ENCODE measurements around the gene ADH1A. TPM values are rescaled to one million over a fixed set of nuclear protein-coding genes. Genes with fewer than 3 reads are reported as not detected.
"Not testable (repeated sequence)": the region's sequence is repeated elsewhere in the genome, so short reads cannot be mapped to it uniquely, and the experiment has no call there.

ADH1A gene
- total and polyA plus RNA-seq, 2 experiments from 2014 or later: 26.6 to 39.0 TPM

GRCh38 chr4:99324361-99324760 lies 33.6 kb upstream of the ADH1A start:
- no peaks in the 10 kb centered on the region for H3K4me1 ChIP-seq (ENCODE audit: insufficient read depth)
- H3K9me3 ChIP-seq (ENCODE audit: low read depth): no peaks in the 10 kb centered on the region
- no peaks in the 10 kb centered on the region for H3K79me2 ChIP-seq
- no peak overlapping the region for H2AFZ ChIP-seq
- no peaks in the 10 kb centered on the region for H3K36me3 ChIP-seq (replicated peaks; ENCODE audit: insufficient read depth, low read depth)
- no peak overlapping the region for H3K27ac ChIP-seq
- no peaks in the 10 kb centered on the region for H3K9me2 ChIP-seq (replicated peaks; ENCODE audit: insufficient read depth)
- H3K4me3 ChIP-seq: no peak overlapping the region
- TF ChIP-seq EZH2 (IDR thresholded peaks at IDR 0.05; ENCODE audit: borderline replicate concordance) (no peak), CTCF (IDR thresholded peaks at IDR 0.05; ENCODE audit: poor library complexity) (no peak), EZH2phosphoT487 (IDR thresholded peaks at IDR 0.05; ENCODE audit: low read depth, severe bottlenecking, unreplicated experiment) (no peak)
- DNase-seq (ENCODE audit: low spot score): no peak
- no peaks in the 10 kb centered on the region for H4K20me1 ChIP-seq (ENCODE audit: insufficient read depth, poor library complexity, severe bottlenecking)
- 74% methylated on average over 1 of the region's 1 CpG for WGBS (ENCODE audit: low lambda C conversion rate, missing lambda C conversion rate)
- H3K4me2 ChIP-seq: no peak overlapping the region
- H3K27me3 ChIP-seq: no peaks in the 10 kb centered on the region

- H3K27ac ChIP-seq: no peak overlapping the region
- no peaks in the 10 kb centered on the region for H3K9me2 ChIP-seq (replicated peaks; ENCODE audit: insufficient read depth)
- H4K20me1 ChIP-seq (ENCODE audit: insufficient read depth, poor library complexity, severe bottlenecking): no peaks in the 10 kb centered on the region
- no peak overlapping the region for H3K4me3 ChIP-seq
- H3K36me3 ChIP-seq (replicated peaks; ENCODE audit: insufficient read depth, low read depth): no peaks in the 10 kb centered on the region
- no peaks in the 10 kb centered on the region for H3K27me3 ChIP-seq
- TF ChIP-seq EZH2 (IDR thresholded peaks at IDR 0.05; ENCODE audit: borderline replicate concordance) (no peak), CTCF (IDR thresholded peaks at IDR 0.05; ENCODE audit: poor library complexity) (no peak), EZH2phosphoT487 (IDR thresholded peaks at IDR 0.05; ENCODE audit: low read depth, severe bottlenecking, unreplicated experiment) (no peak)
- WGBS (ENCODE audit: low lambda C conversion rate, missing lambda C conversion rate): 95% methylated on average over 1 of the region's 1 CpG
- H3K4me1 ChIP-seq (ENCODE audit: insufficient read depth): no peaks in the 10 kb centered on the region
- DNase-seq (ENCODE audit: low spot score): no peak
- no peak overlapping the region for H3K4me2 ChIP-seq
- no peaks in the 10 kb centered on the region for H3K9me3 ChIP-seq (ENCODE audit: low read depth)
- H3K79me2 ChIP-seq: no peaks in the 10 kb centered on the region
- H2AFZ ChIP-seq: no peak overlapping the region
Observed at GRCh38 chr4:99323756-99324155, 33.0 kb upstream of the ADH1A start.

GRCh38 chr4:99321241-99322191 lies 30.7 kb upstream of the ADH1A start, which contains the start of gene ADH1B:
Gene ADH1B (minus strand): TSS chr4:99321401. CDS start chr4:99321331, 70 bp downstream.
- WGBS (ENCODE audit: low lambda C conversion rate, missing lambda C conversion rate): 47% methylated on average over 8 of the region's 8 CpGs
- H4K20me1 ChIP-seq (ENCODE audit: insufficient read depth, poor library complexity, severe bottlenecking): no peaks in the 10 kb centered on the region
- H3K36me3 ChIP-seq (replicated peaks; ENCODE audit: insufficient read depth, low read depth): no peaks in the 10 kb centered on the region
- no peaks in the 10 kb centered on the region for H3K9me2 ChIP-seq (replicated peaks; ENCODE audit: insufficient read depth)
- H3K9me3 ChIP-seq (ENCODE audit: low read depth): no peaks in the 10 kb centered on the region
- no peak within 1 kb of the TSS for H3K4me3 ChIP-seq
- peak within 1 kb of the TSS; percentile 17 for H2AFZ ChIP-seq
- H3K27ac ChIP-seq: no peak within 1 kb of the TSS
- H3K79me2 ChIP-seq: no peaks in the 10 kb centered on the region
- TF ChIP-seq EZH2phosphoT487 (IDR thresholded peaks at IDR 0.05; ENCODE audit: low read depth, severe bottlenecking, unreplicated experiment) (no peak), CTCF (IDR thresholded peaks at IDR 0.05; ENCODE audit: poor library complexity) (no peak), EZH2 (IDR thresholded peaks at IDR 0.05; ENCODE audit: borderline replicate concordance) (no peak)
- H3K4me2 ChIP-seq: no peak within 1 kb of the TSS
- no peak for DNase-seq (ENCODE audit: low spot score)
- H3K4me1 ChIP-seq (ENCODE audit: insufficient read depth): no peaks in the 10 kb centered on the region
- no peaks in the 10 kb centered on the region for H3K27me3 ChIP-seq

GRCh38 chr4:99317811-99318210 lies 27.0 kb upstream of the ADH1A start:
- WGBS (ENCODE audit: low lambda C conversion rate, missing lambda C conversion rate): 93% methylated on average over 8 of the region's 8 CpGs
- H3K27me3 ChIP-seq; H2AFZ ChIP-seq; H3K4me2 ChIP-seq; H3K79me2 ChIP-seq; DNase-seq (ENCODE audit: low spot score); H3K36me3 ChIP-seq (replicated peaks; ENCODE audit: insufficient read depth, low read depth); H3K4me1 ChIP-seq (ENCODE audit: insufficient read depth); H3K9me2 ChIP-seq (replicated peaks; ENCODE audit: insufficient read depth); H3K27ac ChIP-seq; H4K20me1 ChIP-seq (ENCODE audit: insufficient read depth, poor library complexity, severe bottlenecking); H3K9me3 ChIP-seq (ENCODE audit: low read depth); H3K4me3 ChIP-seq: not testable (repeated sequence)

Data from hepatocyte (in vitro differentiated cells).